ENCODE data around the gene TMEM253. TPM values are rescaled to one million over a fixed set of nuclear protein-coding genes. Genes with fewer than 3 reads are reported as not detected.

TMEM253 gene
- total and polyA plus RNA-seq, 9 of the 15 experiments (the other 6 are each of a cell fraction or from before 2014, with no cell fraction given) = 0.11 to 0.61 (median 0.26) TPM; not detected in 3

GRCh38 chr14:21095430-21096205 lies 5.2 kb upstream of the TMEM253 start:
- Histone ChIP-seq H3K27me3 (ENCODE audit: control insufficient read depth in 2 of 2, insufficient read depth in 2 of 2, low read length in 2 of 2) (no peaks in the 10 kb centered on the region), H3K79me2 (ENCODE audit: control insufficient read depth, insufficient read depth, low read length) (no peaks in the 10 kb centered on the region), H3K4me1 (replicated peaks in 1 of 2; ENCODE audit: control insufficient read depth in 2 of 2, insufficient read depth in 2 of 2, low read length in 2 of 2) (peaks cover 11 to 23% of the 10 kb centered on the region in 2 experiments; a peak in 4 of 5 replicates), H3K4me3 (no peak overlapping the region), H3K9ac (ENCODE audit: insufficient read depth in 1 of 2, low read depth in 2 of 2, low read length in 2 of 2) (no peak overlapping the region), H3K9me3 (replicated peaks; ENCODE audit: control insufficient read depth, insufficient read depth, low read depth, low read length) (no peaks in the 10 kb centered on the region), H2AFZ (ENCODE audit: low read depth, low read length) (no peak overlapping the region), H3K4me2 (ENCODE audit: insufficient read depth, low read length) (no peak overlapping the region), H3K36me3 (ENCODE audit: control insufficient read depth, insufficient read depth, low read length) (peaks cover 5% of the 10 kb centered on the region; the same call in 1 of the 3 replicates), H3K9me1 (ENCODE audit: control insufficient read depth, insufficient read depth, low read length) (no peaks in the 10 kb centered on the region), H3K27ac (ENCODE audit: extremely low read depth, low read depth, low read length) (no peak overlapping the region), H4K20me1 (replicated peaks; ENCODE audit: control insufficient read depth, insufficient read depth, low read length) (no peaks in the 10 kb centered on the region)
- BruUV-seq (replicated peaks) = no TSS peak
- ChIA-PET CTCF (ENCODE audit: low intra/inter-chr PET ratio) (interaction anchor here (0.6 to 1.1 kb wide), 3 partner anchors 81 to 462 kb away, joined by 3 to 4 read pairs (median 4); partner anchors contain the start of gene RNASE4), POLR2A (interaction anchor here (0.6 to 1.7 kb wide), 3 partner anchors 18 to 92 kb away, joined by 3 to 6 read pairs (median 3); no protein-coding TSS in a partner anchor)
- intact Hi-C loops (cut with micrococcal nuclease) = loop anchor here (2.0 kb wide), 1 partner anchor 81 kb away; no protein-coding TSS in a partner anchor
- in situ Hi-C loops (cut with MboI) = no loop called here
- FAIRE-seq (peak; percentile 44), ATAC-seq (peak; percentile 30; the same call in 1 of the 3 replicates), DNase-seq (ENCODE audit: extremely low read depth in 1 of 4, low spot score in 3 of 4) (peak in 1 of 4 experiments; percentile 28)
- 21% methylated on average over 4 of the region's 6 CpGs for WGBS (ENCODE audit: insufficient coverage, low coverage, missing lambda C conversion rate)
- TF ChIP-seq REST (IDR thresholded peaks at IDR 0.05; ENCODE audit: borderline replicate concordance) = peak; percentile 99
- TF ChIP-seq REST (CRISPR knock-in tag; IDR thresholded peaks at IDR 0.05; ENCODE audit: low read depth) = peak; percentile 92

Data from K562 (cell line).